Hippocampal formation (tissue), 2 donors: ENCODE results near the gene CLASP1.
A peak's percentile ranks its signal among the peaks of the same experiment; 100 is the strongest.
"Not testable (repeated sequence)": the region's sequence is repeated elsewhere in the genome, so short reads cannot be mapped to it uniquely, and the experiment has no call there.

Source experiments
- DNase-seq, 2 donors: peaks; one replicate each; lab custom pipeline; 2025; lab: John Stamatoyannopoulos, UW

The CLASP1 gene

DNA sequence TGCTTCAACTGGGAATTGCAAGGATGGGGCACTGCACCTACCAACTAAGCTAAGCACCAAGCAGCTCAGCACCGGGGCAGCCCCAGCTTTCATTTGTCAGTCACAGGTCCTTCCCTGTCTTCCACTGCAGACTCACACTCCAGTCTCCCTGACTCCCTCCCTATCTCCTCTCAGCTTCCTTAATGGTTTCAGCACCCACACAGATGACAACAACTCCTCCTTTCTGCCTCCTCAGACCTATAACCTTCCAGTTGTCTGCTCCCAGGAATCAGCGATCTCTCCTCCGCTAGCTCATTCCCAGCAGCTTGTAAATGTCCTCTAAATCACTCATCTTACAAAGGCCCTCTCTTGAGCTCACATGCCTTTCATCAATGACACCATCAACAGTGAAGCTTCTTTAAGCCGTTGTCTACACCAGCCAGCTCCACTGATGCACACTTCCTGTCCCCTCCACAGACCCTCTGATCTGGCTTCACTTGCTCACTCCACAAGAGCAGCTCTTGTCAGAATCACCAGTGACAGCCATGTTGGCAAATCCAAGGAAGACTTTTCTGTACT, 32.1 kb downstream of the CLASP1 start:
- DNase-seq: no peak

DNA sequence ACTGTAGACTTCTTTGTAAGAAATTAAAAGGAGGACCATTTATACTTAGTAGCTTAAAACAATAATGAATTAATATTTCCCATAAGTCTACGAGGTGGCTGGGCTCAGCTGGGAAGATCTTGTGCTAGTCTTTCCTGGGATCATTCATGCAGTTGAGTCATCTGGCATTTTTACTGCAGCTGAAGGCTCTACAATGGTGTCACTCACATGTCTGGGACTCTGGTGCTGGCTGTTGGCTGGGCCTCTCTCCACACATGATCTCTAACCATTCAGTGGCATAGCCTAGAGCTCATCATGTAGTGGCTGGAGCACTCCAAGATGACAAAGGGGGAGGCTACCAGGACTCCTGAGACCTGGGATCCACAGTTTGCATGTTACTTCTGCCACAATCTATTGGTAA, 35.5 kb downstream of the CLASP1 start:
- DNase-seq: no peak

DNA sequence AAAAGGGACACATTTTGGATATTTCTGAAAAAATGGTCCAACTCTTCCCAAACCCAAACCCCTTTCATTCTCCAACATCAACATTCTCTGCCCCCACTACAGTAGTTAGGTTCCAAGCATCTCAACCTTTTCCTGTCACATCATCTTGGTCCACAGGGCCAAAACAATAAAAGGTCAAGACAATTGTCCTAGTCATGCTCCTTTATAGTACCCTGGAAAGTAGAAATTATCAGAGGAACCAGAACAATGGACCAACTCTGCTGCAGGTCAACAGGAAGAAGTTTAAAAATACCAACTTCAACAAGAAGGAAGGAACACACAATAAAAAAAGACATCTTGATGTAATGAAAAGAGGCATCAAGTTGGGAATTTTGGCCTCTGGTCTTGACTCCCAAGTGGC, 36.1 kb downstream of the CLASP1 start:
- DNase-seq: no peak

DNA sequence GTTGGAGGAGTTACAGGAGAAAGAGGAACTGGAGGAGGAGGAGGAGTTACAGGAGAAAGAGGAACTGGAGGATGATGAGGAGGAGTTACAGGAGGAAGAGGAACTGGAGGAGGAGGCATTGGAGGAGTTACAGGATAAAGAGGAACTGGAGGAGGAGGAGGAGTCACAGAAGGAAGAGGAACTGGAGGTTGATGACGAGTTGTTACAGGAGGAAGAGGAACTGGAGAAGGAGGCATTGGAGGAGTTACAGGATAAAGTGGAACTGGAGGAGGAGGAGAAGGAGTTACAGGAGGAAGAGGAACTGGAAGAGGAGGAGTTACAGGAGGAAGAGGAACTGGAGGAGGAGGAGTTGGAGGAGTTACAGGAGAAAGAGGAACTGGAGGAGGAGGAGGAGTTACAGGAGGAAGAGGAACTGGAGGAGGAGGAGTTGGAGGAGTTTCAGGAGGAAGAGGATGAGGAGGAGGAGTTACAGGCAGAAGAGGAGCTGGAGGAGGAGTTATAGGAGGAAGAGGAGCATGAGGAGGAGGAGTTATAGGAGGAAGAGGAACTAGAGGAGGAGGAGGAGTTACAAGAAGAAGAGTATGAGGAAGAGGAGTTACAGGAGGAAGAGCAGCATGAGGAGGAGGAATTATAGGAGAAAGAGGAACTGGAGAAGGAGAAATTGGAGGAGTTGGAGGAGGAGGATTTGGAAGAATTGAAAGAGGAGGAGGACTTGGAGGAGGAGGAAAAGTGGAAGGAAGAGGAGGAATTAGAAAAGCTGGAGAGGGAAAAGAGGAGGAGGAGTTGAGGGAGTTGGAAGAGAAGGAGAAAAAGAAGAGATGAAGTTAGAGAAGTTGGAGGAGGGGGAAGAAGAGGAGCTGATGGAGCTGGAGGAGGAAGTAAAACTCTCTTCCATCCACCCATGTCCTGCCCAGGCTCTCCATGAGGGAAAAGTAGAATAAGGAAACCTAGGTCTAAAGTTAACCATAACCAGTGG, 37.2 kb downstream of the CLASP1 start:
- no peak for DNase-seq

DNA sequence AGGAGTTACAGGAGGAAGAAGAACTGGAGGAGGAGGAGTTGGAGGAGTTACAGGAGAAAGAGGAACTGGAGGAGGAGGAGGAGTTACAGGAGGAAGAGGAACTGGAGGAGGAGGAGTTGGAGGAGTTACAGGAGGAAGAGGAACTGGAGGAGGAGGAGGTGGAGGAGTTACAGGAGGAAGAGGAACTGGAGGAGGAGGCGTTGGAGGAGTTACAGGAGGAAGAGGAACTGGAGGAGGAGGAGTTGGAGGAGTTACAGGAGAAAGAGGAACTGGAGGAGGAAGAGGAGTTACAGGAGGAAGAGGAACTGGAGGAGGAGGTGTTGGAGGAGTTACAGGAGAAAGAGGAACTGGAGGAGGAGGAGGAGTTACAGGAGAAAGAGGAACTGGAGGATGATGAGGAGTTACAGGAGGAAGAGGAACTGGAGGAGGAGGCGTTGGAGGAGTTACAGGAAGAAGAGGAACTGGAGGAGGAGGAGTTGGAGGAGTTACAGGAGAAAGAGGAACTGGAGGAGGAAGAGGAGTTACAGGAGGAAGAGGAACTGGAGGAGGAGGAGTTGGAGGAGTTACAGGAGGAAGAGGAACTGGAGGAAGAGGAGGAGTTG, 38.1 kb downstream of the CLASP1 start:
- DNase-seq: not testable (repeated sequence)

DNA sequence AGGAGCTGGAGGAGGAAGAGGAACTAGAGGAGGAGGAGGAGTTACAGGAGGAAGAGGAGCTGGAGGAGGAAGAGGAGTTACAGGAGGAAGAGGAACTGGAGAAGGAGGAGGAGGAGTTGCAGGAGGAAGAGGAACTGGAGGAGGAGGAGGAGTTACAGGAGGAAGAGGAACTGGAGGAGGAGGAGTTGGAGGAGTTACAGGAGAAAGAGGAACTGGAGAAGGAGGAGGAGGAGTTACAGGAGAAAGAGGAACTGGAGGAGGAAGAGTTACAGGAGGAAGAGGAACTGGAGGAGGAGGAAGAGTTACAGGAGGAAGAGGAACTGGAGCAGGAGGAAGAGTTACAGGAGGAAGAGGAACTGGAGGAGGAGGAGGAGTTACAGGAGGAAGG, 38.8 kb downstream of the CLASP1 start:
- DNase-seq: not testable (repeated sequence)

DNA sequence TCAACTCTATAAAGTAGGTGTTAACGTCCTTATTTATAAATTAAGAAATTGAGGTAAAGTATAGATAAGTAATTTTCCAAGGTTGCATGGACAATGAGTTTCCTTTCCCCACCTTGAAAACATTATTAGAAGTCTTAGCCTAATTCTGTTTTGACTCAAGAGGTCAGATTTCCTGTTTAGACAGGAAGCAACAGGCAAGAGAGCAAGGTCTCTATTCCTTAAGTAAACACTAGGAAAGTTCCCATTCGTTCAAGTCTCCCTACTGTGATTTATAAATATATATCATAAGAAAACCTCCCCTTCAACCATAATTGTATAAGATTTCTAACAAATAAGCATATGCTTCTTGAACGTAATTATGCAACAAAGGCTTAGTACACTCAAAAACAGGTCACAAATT, 40.3 kb downstream of the CLASP1 start:
- DNase-seq: no peak

DNA sequence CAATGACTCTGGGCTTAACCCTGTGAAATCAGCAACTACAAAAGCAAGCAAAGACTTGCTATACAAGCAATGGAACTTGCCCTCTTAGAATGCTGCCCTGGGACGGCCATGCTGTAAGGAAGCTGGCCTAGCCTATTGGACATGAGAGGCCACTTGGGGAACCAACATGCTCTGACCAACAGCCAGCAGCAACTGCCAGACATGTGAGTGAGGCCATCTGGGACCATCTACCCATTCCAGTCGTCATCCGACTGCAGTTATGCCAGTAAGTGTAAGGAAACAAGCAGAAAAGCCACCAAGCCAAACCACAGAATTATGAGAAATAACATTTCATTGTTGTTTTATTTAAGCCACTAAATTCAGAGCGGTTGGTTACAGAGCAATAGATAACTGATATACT, 40.9 kb downstream of the CLASP1 start:
- no peak for DNase-seq

DNA sequence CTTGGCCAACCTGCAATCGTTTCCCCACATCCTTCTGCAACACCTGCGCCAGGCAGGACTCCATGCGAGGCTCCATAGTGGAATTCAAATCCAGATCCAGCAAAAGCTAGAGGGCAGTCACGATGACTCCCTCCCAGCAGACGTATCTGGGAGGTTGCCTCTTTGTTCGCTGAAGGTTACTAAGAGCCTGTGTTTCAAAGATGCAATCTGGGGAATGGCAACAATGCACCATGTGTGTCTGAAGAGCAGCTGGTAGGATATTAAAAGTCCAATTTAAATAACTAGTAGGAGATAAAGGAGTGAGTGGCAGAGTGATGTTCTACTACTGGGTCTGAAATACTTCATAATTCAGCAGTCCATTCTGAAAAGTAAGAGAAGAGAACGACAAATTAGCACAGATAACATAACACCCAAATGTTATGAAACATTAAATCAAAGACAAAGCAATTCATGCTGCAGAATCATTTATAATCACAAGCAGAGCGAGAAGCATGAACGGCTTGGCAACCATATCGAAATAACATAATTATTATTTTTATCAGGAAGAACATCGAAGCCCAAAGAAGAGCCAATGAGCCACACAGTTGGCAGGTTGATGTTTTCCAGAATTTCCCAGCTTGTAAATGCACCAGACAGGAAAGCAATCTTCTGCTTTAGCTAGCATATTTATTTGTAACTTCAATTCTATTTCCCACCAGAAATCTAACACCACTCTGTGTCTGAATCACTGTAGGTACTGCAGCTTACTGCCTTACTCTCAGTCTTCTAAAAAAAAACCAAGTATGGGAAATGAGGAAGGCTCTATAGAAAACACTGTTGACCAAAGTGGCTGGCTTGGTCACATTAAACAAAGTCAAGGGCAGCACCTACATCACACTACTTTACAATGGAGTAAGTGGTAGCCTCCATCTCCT, 43.2 kb downstream of the CLASP1 start:
- no peak for DNase-seq

DNA sequence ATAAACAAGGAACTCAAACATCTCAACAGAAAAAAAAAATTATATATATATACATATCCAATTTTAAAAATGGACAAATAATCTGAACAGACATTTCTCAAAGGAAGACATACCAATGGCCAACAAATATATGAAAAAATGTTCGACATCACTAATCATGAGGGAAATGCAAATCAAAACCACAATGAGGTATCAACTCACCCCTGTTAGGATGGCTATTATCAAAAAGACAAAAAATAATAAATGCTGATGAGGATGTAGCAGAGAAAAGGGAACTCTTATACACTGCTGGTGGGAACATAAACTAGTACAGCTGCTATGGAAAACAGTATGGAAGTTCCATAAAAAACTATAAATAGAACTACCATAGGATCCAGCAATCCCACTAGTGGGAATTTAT, 46.1 kb downstream of the CLASP1 start:
- no peak for DNase-seq

DNA sequence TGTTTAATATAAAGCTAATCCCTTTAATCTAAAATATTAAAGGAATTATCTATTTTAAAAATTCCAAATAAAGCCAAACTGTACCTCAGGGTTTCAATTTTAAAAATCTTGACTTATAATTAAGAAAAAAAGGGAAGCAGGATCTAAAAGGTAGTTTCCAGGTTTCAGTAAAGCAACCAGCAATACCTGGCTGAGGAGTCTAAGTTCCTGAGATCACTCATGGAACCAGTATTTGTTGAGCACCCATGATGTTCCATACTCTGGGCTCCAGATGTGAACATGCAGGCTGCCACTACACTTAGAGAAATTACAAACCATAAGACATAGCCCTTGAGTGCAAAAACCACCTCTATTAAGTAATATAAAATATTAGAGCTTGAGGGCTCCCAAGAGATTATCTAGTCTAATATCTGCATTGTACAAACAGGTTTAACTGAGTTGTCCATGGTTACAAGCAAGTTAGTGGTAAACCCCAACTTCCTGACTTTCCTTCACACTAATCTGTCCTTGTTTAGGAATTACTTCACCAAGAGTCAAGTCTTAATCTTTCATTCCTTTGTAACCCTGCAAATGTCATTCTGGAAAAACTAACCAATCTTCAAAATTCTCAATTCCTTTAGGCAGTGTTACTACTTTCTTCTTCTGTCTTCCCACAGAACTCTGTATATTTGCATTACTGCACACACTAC, 49.2 kb downstream of the CLASP1 start:
- no peak for DNase-seq

DNA sequence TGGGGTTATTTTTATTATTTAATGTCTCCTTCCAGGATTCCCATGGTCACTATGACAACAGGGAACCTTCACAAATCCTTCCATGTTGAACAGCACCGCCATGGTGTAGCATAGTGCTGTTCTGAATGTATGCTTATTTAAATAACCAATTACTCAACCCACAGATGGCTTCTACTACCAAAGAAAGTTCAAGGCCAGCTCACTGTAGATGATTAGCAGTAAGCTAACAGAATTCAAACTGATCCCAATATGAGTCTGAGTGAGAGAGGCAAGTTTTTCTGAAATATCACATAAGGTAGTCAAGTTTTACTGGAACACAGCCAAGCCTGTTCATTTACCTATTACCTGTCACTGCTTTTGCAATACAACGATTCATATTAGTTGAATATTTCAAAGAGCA, 51.2 kb downstream of the CLASP1 start:
- DNase-seq: no peak

DNA sequence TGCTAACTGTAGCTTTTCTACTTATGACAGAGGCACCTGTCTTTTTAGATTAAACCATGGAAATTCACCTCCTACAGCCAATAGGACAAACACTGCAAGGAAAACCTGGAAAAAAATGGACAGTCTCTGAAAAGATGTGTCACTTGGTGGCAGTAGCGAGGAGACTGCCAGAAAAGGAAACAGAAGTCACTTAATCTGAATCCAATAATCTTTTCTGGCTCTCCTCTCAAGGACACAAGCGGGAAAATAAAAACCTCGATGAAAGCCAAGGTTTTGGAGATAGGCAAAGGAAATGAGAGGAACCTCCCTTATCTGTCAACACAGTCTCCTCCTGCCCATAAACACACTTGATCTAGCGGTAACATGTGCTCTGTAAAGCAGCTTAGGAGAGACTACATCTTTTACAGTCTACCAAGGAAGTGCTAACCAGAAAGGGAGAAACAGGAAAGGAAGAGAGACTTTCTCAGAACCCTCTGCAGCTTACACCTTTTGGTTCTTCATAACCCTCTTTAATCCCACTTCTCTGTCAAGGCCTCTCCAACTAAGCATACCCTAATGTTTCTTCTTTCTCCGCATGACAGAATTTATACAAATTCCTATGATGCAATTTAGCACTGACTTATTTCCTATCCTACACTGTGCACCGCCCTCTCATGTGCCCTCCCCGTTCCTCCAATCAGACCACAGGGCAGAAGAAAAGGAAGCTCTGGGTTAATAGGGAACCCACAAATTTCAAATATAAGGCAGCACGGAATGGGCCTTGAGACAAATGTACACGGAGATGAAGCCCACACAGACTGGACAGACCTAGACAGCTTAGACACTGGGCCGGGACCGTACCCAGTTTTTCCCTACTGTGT, 52.8 kb downstream of the CLASP1 start:
- peak in 1 of 2 donors; percentile 31 for DNase-seq

DNA sequence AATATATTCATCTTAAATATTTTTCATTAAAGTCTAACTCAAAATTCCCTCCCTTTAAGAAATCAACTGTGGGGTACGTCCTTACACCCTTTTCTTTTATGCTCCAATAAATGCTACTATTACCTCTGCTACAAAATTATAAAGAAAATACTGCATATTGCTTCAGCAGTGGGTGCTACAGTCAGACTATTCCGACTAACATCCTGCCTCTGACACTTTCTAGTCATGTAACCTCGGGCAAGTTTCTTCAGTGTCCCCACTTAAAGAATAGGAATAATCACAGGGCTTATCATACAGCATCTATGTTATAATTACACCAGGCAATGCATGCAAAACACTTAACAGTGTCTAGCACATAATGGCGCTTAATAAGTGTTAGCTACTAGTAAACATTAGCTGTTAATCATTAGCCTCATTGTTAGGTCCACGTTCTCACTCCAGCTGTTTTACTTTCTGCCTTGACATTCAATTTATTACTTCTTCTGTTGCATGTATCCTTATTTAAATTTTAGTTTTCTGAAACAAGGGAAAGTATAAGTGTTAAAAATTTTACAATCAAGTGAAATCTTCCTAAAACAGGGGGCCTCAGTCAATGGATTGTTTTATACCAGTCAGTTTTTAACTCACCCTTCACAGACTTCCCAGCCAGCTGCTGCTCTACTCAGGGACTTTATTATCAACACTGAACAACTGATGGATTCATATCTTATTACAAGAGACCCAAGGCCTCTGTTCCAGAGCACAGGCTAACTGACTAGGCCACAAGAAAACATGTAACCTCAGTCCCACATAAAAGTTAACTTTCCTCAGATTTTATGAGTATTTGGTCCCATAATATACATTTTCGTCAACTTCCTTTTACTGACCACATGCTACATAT, 54.0 kb downstream of the CLASP1 start:
- DNase-seq: no peak

DNA sequence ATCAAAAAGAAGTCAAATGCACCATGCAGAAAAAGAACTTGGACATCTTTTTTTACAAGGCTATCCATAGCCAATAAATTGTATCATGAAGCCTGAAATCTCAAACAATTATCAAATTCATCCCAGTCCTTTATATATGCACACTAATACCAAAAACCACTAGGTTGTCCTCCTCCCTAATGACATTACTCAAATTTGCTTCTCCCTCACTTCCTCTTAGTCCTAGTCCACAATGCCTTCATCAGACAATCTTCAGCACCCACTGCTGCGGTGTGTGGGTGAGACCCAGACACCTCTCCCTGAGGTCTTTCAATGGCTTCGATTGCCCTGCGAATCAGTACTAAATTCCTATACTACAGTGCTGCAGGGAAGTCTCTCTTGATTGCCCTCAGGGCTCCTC, 58.1 kb downstream of the CLASP1 start:
- no peak for DNase-seq

DNA sequence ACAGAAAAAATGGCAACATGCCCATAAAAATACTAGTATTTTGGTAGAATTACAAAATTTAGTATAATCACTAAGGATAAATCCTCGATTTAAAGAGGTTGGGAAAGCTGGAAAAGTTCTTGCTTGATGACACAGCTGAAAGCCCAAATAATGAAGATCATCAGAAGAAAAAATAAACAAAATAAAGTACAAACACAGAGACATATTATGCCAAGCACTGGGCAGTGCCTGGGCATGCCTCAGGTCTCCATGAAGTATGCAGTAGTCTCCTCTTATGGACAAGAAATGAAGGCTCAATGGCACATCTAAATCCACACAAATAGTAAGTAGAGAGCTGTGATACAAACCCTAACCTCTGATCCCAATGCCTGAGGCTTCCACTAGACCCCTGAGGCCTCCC, 60.9 kb downstream of the CLASP1 start:
- no peak for DNase-seq

DNA sequence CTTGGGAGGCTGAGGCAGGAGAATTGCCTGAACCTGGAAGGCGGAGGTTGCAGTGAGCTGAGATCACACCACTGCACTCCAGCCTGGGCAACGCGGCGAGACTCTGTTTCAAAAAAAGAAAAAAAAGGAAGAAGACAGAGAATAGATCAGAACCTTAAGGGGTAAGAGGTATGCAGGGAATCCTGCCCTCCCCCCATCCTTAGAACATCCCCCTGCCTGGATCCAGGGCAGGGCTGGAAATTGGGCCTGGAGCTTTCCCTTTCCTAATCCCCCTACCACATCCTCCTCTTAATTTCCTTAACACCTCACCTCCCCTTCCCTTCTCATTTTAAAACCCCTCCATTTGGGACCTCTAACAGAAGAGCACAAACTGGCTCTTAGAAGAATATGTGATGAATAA, 62.1 kb downstream of the CLASP1 start:
- DNase-seq: no peak

DNA sequence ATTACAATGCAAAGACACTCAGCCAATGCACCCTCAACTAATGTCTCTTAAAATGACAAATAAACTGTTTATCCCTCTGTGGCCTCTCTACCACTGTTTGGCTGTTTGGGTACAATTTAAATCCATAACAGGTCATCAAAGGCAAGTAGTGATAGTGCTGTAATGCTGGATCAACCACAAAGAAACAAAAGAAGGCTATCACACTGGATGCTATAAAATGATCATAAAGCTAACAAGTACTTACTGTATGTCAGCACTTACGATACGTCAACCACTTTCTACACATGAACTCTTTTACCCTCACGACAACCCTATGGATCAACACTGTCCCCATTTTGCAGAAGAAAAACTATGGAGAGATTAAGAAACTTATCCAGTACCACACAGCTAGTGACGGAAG, 64.5 kb downstream of the CLASP1 start:
- DNase-seq: no peak

DNA sequence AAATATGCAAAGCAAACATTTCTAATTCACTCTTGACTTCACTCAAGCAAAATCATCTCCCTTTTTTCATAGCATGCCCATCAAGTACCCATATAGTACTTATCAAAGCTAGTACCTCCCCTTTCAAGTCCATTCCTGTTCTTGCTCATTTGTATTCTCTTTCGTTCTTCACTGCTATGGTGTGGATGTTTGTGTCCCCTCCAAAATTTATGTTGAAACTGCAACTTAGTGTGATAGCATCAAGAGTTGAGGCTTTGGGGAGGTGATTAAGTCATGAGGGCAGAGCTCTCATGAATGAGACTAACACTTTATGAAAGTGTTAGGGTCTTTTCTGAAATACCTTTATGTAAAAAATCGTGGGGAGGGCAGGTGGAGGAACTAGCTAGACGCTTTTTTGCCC, 65.7 kb downstream of the CLASP1 start:
- DNase-seq: no peak

DNA sequence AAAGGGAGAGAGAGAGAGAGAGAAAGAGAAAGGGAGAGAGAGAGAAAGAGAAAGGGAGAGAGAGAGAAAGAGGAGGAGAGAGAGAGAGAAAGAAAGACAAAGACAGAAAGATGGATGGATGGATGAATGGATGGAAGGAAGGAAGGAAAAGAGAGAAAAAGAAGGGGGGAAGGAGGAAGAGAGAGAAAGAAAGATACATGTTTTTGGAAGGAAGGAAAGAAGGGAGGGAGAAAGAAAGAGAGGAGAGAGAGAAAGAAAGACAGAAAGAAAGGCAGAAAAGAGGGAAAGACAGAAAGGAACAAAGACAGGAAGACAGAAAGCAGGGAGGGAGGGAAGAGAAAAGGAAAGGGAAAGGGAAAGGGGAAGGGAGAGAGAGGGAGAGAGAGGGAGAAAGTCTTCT, 67.0 kb downstream of the CLASP1 start:
- DNase-seq: no peak
